HG03354 (cell line): ENCODE measurements around the gene GRK4.
"Not testable (repeated sequence)": the region's sequence is repeated elsewhere in the genome, so short reads cannot be mapped to it uniquely, and the experiment has no call there.

Experiments
- ATAC-seq: cut with Tn5 transposase; IDR thresholded peaks from one replicate; pipeline ENCODE4 v1.9.1; 2021; ENCODE audit warnings: mild to moderate bottlenecking; ENCODE audit not compliant: unreplicated experiment, poor library complexity, severe bottlenecking

GRK4 gene

GRCh38 chr4:3031357-3032082 is 68.1 kb downstream of the GRK4 start:
- no peak for ATAC-seq

GRCh38 chr4:3034231-3034630 is 70.9 kb downstream of the GRK4 start:
- ATAC-seq = no peak

DNA sequence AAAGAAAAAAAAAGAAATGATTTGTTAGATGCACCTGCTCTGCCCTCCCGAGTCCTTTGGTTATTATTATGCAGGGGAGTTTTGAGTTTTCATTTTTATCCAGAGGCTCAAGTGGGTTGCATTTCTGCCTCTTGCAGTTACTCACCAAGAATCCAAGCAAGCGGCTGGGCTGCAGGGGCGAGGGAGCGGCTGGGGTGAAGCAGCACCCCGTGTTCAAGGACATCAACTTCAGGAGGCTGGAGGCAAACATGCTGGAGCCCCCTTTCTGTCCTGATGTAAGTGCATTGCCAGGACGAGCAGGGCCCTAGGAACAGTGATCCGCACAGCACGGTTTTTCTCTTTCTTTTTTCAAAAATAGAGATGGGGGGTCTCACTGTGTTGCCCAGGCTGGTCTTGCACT is 71.9 kb downstream of the GRK4 start:
- no peak for ATAC-seq

DNA sequence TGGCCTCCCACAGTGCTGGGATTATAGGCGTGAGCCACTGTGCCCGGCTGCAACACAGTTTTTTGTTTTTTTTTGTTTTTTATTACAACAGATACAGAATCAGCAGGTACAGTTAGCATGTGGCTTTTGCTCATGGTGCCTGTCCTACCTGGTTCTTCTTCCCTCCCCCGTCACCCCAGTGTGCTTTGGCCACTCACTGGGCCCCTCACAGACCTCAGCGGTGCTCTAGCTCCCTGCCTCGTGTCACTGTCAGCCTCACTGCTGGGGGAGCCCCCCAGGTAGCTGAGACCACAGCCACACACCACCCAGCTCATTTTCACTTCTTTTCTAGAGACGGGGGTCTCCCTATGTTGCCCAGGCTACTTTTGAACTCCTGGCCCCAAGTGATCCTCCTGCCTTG is 72.3 kb downstream of the GRK4 start:
- ATAC-seq = no peak

- ATAC-seq = no peak
Measured at GRCh38 chr4:3036131-3036952, 73.0 kb downstream of the GRK4 start.

- no peak for ATAC-seq
Measured at GRCh38 chr4:3037957-3038461, 74.6 kb downstream of the GRK4 start.

GRCh38 chr4:3039706-3040366 is 76.5 kb downstream of the GRK4 start:
- ATAC-seq = no peak

DNA sequence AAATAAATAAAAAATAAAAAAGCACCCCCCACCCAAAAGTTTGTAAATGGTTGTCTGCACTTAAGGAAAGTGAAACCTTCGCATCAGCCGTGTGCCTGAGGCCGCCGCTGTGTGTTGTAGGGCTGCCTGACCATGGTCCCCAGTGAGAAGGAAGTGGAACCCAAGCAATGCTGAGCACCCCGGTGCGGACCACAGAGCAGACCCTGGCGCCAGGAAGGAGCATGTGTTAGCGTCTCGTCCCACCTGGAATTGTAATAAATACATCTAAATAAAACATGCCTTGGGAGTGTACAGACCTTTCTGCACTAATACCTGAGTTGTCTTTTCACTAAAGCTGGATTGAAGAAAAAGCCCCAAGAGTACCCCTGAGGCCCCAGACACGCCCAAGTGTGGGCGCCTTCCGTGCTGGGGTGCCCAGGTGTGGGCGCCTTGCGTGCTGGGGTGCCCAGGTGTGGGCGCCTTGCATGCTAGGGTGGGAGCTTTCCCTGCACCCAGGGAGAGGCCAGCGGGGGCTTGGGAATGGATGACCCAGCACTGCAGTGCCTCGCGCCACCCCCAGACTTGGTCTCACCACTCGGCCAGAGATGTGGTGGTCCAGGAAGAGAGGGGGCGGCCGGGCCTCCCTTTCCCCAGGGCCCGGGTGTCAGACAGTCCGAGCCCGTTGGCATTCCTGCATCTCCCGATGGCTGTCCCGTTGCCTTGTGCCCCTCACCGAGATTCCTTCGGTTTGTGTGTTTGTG is 77.3 kb downstream of the GRK4 start:
- peak; percentile 32 for ATAC-seq

DNA sequence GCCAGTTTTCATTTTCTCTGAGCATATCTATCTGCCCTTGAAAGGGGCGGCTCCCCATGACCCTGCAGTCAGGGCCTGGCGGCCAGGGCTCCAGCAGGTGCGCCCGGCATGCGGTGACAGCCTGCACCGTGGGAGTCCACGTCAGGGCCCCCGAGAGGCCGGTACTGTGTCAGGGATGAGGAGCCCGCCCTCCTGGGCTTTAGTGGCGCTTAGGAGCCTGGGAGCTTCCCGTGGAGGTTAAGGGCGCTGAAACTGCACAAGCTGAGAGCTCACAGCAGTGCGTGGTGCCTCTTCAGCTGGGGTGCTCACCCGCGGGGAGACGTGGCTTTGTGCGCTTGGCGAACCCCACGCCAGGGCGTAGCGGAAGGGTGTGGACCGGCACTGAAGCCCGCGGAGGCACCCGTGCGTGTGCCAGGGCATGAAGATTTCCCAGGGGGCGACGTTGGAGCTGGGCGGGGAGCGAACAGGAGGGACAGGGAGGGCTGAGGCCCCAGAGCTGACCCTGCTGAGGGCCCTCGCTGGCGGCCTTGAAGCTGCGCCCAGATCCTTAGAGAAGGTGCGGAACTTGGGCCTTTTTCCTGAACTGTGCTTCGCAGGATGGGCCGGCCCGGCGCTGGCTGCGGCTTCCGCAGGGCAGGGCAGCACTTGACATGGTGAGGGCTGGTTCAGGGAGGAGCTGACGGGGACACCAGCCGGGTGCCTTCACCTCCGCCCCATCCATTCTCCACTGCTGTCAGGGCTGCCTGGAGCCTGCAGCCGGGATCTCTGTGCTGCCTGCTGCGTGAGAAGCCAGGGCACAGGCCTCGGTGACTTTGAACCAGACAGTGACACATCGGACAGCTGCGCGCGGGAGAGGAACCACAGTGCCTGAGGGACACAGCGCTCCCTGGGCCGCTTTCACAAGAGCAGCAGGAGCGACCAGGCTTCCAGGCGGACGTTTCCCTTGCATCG is 78.1 kb downstream of the GRK4 start:
- ATAC-seq = no peak

DNA sequence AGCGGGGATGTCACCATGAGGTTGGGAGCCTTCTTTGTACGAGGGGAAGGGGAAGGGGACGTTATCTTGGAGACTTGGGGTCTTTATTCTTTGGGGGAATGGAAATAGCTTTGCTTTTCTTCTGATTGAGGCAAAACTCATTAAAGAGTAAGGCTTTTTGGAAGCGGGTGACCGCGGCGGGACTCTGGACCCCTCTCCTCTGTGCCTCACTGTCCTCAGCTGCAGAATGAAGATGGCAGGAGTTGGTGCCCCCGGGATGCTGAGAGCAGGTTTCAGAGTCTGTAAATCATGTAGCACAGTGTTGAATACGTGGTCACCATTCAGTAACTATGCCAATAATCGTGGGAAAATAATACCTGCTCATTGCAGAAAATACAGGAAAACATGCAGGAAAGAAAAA is 78.9 kb downstream of the GRK4 start:
- ATAC-seq = no peak

DNA sequence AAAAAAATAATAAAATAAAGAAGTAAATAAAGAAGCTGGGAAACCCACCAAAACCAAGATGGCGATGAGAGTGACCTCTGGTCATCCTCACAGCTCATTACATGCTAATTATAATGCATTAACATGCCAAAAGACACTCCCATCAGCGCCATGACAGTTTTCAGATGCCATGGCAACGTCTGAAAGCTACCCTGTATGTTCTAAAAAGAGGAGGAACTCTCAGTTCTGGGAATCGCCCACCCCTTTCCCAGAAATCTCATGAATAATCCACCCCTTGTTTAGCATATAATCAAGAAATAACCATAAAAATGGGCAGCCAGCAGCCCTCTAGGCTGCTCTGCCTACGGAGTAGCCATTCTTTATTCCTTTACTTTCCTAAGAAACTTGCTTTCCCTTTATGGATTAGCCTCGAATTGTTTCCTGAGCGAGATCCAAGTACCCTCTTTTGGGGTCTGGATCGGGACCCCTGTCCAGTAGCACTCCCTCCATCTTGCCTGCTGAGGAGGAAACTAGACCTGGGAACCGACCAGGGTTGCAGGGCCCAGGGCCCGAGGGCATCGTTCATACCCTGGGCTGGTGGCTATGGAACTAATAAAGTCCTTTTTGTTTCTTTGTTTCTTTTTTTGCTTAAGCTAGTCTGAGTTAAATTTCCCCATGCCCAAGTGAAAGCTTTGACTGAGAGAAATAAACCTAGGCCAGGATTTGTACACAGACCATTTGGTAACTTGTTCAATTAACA is 80.1 kb downstream of the GRK4 start:
- no peak for ATAC-seq

DNA sequence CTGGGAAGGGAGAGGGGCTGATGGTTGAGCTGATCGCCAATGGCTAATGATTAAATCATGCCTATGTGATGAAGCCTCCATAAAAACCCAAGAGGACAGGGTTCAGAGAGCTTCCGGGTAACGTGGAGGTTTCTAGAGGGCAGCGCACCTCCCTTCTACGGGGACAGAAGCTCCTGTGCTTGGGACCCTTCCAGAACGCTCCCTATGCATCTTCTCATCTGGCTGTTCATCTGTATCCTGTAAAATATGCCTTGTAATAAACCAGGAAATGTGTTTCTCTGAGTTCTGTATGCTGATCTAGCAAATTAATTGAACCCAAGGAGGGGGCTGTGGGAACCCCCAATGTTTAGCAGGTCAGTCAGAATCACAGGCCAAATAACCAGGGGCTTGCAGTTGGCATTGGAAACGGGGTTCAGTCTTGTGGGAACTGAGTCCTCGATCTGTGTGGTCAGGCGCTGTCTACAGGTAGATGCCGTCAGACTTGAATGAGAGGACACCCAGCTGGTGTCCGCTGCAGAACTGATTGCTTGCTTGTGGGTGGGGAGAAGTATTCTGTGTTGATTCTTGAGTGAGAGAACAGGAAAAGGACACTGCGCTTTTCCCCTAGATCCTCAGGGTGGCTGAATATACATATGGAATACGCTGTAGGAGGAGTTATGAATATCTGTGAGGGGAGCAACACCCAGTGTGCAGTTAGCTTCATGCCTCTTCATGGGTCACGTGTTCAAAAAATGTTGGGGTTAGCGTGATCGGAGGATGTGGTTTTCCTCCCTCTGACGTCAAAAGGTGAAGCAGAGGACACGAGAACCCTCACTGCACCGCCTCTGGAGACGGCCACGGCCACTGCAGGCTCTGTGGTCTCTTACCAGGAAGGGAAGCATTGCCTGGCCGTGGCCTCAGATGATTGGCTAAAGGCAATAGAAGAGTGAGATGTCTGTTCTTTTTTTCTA is 81.8 kb downstream of the GRK4 start:
- no peak for ATAC-seq

DNA sequence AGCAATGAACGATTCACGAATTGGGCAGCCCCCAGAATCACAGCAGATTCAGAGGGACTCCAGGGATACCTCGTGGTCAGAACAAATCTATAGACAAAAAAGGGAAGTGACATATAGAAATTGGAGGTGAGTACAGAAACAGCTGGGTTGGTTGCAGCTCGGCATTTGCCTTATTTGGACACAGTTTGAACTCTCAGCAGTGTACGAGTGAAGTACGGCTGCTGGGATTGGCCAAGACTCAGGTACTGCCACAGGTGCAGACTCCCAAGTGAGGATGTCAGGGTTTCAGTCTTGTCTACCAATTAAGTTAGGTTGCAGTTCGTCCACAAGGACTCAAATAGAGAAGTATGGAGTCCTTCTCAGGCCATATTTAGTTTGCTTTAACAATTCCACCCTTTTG is 82.8 kb downstream of the GRK4 start:
- ATAC-seq = no peak

DNA sequence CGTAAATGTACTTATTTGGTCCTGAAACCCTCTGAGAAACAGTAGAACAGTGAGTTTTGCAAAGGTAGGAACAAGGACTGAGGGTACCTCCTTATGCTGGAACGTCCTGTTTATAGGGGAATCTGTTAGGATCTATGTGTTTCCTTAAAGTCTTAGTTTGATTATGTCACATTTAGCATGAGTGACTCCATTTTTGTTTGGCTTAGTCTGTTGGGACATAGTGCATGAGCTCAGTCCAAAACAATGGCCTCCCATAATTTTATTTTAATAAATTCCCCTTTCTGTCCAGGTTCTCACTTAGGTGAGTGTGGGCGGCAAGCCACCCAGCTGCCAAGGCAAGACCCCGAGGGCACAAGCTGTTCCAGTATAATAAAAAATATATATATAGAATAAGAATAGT is 83.3 kb downstream of the GRK4 start:
- no peak for ATAC-seq

- peak; percentile 93 for ATAC-seq
Measured at GRCh38 chr4:3047464-3048286, 84.3 kb downstream of the GRK4 start.

GRCh38 chr4:3051141-3051897 is 87.9 kb downstream of the GRK4 start:
- ATAC-seq = not testable (repeated sequence)
